SK-N-MC (cell line): ENCODE measurements around the gene AGAP1.

Experiments used
- DNase-seq: peaks from one replicate; pipeline ENCODE4 v3.0.0-alpha.2; 2011; ENCODE audit warnings: low read depth, low spot score
- H3K27ac ChIP-seq: fragments of 200-600 bp; sonication (generic); 2 replicates; pipeline ENCODE4 v1.5.1; 2016; ENCODE audit warnings: mixed run types
- H3K36me3 ChIP-seq: fragments of 200-600 bp; sonication (generic); 2 replicates; pipeline ENCODE4 v1.6.1; 2017; ENCODE audit warnings: antibody characterized with exemption, low read length, mixed read lengths; ENCODE audit not compliant: insufficient read depth
- H3K4me3 ChIP-seq: fragments of 200-600 bp; sonication (generic); 2 replicates; pipeline ENCODE4 v1.5.1; 2016
- H3K9ac ChIP-seq: fragments of 200-600 bp; sonication (generic); 2 replicates; pipeline ENCODE4 v1.8.0; 2017; ENCODE audit warnings: mixed run types, mixed read lengths; ENCODE audit not compliant: insufficient read length
- H3K9me3 ChIP-seq: fragments of 200-600 bp; sonication (generic); 2 replicates; pipeline ENCODE4 v1.6.1; 2017; ENCODE audit warnings: low read depth, mild to moderate bottlenecking, antibody characterized with exemption, low read length, moderate library complexity, mixed read lengths
- EZH2 ChIP-seq: fragments of 200-600 bp; sonication (generic); IDR thresholded peaks from one replicate; pipeline ENCODE4 v1.6.1; 2017; ENCODE audit warnings: antibody characterized with exemption
- FOXP2 ChIP-seq: optimal IDR thresholded peaks from 2 replicates; pipeline ENCODE3; 2011; ENCODE audit warnings: mild to moderate bottlenecking, moderate library complexity; ENCODE audit not compliant: insufficient read depth; ENCODE audit errors: extremely low read length, control extremely low read depth
- POLR2AphosphoS5 ChIP-seq: IDR thresholded peaks from 2 replicates; pipeline ENCODE4 v1.6.1; 2012; ENCODE audit warnings: mild to moderate bottlenecking, low read depth, low read length, borderline replicate concordance

AGAP1 gene

GRCh38 chr2:235868645-235869044 is 374.8 kb downstream of the AGAP1 start:
- no peak overlapping the region for H3K9ac ChIP-seq
- TF ChIP-seq POLR2AphosphoS5 (no peak), EZH2 (no peak), FOXP2 (no peak)
- no peaks in the 10 kb centered on the region for H3K9me3 ChIP-seq
- H3K4me3 ChIP-seq = no peak overlapping the region
- no peak for DNase-seq
- no peak overlapping the region for H3K27ac ChIP-seq
- H3K36me3 ChIP-seq = no peaks in the 10 kb centered on the region

DNA sequence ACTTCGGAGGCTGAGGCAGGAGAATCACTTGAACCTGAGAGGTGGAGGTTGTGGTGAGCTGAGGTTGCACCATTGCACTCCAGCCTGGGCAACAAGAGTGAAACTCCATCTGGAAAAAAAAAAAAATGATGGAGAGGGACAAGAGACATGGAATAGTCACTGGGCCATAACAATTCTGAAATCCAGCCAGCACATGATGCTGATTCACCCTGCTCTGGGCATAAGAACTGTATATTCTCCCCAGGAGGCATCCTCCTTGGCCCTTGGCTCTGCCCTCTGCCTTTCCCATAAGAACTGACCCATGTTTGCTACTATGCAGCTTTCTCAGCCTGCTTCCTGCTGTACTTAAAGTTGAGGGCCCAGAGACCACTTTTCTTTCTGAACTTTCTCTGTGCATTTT is 376.7 kb downstream of the AGAP1 start:
- DNase-seq = no peak
- H3K4me3 ChIP-seq = no peak overlapping the region
- no peaks in the 10 kb centered on the region for H3K36me3 ChIP-seq
- no peak overlapping the region for H3K27ac ChIP-seq
- no peaks in the 10 kb centered on the region for H3K9me3 ChIP-seq
- no peak for TF ChIP-seq EZH2
- TF ChIP-seq FOXP2 = no peak
- TF ChIP-seq POLR2AphosphoS5 = no peak
- no peak overlapping the region for H3K9ac ChIP-seq

- H3K9ac ChIP-seq = no peak overlapping the region
- H3K4me3 ChIP-seq = no peak overlapping the region
- H3K36me3 ChIP-seq = no peaks in the 10 kb centered on the region
- TF ChIP-seq FOXP2 = no peak
- no peak for TF ChIP-seq POLR2AphosphoS5
- TF ChIP-seq EZH2 = no peak
- DNase-seq = no peak
- H3K27ac ChIP-seq = no peak overlapping the region
- no peaks in the 10 kb centered on the region for H3K9me3 ChIP-seq
Measured at GRCh38 chr2:235876099-235876679, 382.3 kb downstream of the AGAP1 start.

GRCh38 chr2:235877275-235877802 is 383.5 kb downstream of the AGAP1 start:
- DNase-seq = no peak
- H3K27ac ChIP-seq = no peak overlapping the region
- no peaks in the 10 kb centered on the region for H3K36me3 ChIP-seq
- H3K4me3 ChIP-seq = no peak overlapping the region
- H3K9me3 ChIP-seq = no peaks in the 10 kb centered on the region
- H3K9ac ChIP-seq = no peak overlapping the region
- TF ChIP-seq FOXP2 (no peak), EZH2 (no peak), POLR2AphosphoS5 (no peak)

DNA sequence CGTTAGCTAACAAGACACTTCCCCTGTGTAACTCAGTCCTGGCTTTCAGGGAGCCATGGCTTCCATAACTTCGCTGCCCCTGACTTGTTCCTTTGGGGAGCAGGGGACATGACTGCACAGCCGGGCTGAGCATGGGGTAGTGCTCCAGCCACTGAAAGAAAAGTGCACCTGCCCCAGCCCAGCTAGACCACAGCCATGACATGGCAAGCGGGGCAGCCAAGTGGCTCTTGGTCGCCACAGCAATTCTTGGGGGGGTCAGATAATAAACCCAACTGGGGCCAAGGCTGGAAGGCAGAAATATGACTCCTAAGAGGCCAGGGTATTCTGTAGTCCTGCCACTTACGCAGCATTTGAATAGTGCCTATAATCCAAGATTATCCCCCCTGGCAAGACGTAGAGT is 385.3 kb downstream of the AGAP1 start:
- no peak for TF ChIP-seq EZH2
- no peak for TF ChIP-seq FOXP2
- TF ChIP-seq POLR2AphosphoS5 = no peak
- Histone ChIP-seq H3K9ac (no peak overlapping the region), H3K27ac (no peak overlapping the region), H3K36me3 (peaks cover 5% of the 10 kb centered on the region; the same call in 1 of the 2 replicates), H3K4me3 (no peak overlapping the region), H3K9me3 (no peaks in the 10 kb centered on the region)
- DNase-seq = no peak

GRCh38 chr2:235883675-235884074 is 389.8 kb downstream of the AGAP1 start:
- Histone ChIP-seq H3K9me3 (no peaks in the 10 kb centered on the region), H3K36me3 (peaks cover 14% of the 10 kb centered on the region), H3K9ac (no peak overlapping the region), H3K4me3 (no peak overlapping the region), H3K27ac (no peak overlapping the region)
- TF ChIP-seq FOXP2 (no peak), EZH2 (no peak), POLR2AphosphoS5 (no peak)
- DNase-seq = no peak

GRCh38 chr2:235889302-235889630 is 395.4 kb downstream of the AGAP1 start:
- TF ChIP-seq EZH2 (no peak), POLR2AphosphoS5 (no peak), FOXP2 (no peak)
- no peak for DNase-seq
- Histone ChIP-seq H3K4me3 (no peak overlapping the region), H3K36me3 (peaks cover 9% of the 10 kb centered on the region), H3K9ac (no peak overlapping the region), H3K9me3 (no peaks in the 10 kb centered on the region), H3K27ac (no peak overlapping the region)

DNA sequence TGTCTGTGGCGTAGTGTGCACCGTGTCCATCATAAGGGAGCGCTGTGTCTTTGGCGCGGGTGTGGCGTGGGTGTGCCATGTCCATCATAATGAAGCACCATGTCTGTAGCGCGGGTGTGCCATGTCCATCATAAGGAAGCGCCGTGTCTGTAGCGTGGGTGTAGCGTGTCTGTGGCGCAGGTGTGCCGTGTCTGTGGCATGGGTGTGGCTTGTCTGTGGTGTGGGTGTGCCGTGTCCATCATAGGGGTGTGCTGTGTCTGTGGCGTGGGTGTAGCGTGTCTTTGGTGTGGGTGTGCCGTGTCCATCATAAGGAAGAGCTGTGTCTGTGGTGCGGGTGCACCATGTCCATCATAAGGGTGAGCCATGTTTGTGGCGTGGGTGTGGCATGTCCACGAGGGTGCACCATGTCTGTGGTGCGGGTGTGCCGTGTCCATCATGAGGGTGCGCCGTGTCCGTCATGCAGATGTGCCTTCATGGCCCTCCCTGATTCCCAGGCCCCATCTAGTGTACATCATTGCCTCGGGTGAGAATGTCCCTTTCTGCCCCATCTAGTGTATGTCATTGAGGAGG is 399.4 kb downstream of the AGAP1 start:
- DNase-seq = no peak
- Histone ChIP-seq H3K9ac (no peak overlapping the region), H3K9me3 (no peaks in the 10 kb centered on the region), H3K27ac (no peak overlapping the region), H3K4me3 (no peak overlapping the region), H3K36me3 (peaks cover 12% of the 10 kb centered on the region; the same call in 1 of the 2 replicates)
- TF ChIP-seq FOXP2 (no peak), POLR2AphosphoS5 (no peak), EZH2 (no peak)

- H3K4me3 ChIP-seq = no peak overlapping the region
- H3K36me3 ChIP-seq = peaks cover 12% of the 10 kb centered on the region; the same call in 1 of the 2 replicates
- no peak overlapping the region for H3K9ac ChIP-seq
- TF ChIP-seq EZH2 (no peak), FOXP2 (no peak), POLR2AphosphoS5 (no peak)
- H3K27ac ChIP-seq = no peak overlapping the region
- DNase-seq = no peak
- H3K9me3 ChIP-seq = no peaks in the 10 kb centered on the region
Measured at GRCh38 chr2:235894839-235895238, 401.0 kb downstream of the AGAP1 start.
